ENCODE results near the gene ITGAD.

ITGAD gene

DNA sequence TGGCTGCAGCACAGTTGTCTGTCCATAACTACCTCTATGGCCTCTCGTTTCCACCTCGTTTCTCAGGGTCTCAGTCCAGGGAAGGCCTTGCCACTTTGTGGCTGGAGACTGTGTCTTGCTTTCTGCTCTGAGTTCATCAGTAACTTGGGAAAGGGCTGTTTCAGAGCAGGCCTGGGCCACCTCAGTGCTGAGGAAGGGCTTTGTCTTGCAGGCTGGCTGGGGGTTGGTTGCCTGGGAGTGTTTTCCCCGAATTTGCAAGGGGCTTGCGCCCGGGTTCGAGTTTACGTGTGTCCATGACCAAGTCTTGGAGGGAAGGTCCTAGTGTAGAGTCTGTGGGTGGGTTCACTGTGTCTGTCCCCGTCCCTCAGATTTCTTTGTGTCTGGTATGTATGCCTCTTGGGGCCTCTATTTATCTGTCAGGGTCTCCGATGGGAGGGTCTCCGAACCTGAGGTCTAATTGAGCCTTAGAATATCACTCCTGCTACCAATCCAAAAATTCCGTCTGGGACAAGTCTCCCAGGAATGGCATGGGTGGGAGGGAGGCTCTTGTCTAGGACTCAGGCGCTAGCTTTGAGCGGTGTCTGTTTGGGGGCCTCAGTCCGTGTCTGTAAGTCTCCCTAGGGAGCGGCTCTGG, 78.2 kb downstream of the ITGAD start:
- H3K9ac ChIP-seq (ENCODE audit: low read length), result no peak overlapping the region
- no peak overlapping the region for H3K4me3 ChIP-seq (ENCODE audit: low read length)
- H3K27me3 ChIP-seq (replicated peaks; ENCODE audit: insufficient read depth, low read length), result peaks cover 25% of the 10 kb centered on the region
- H3K4me1 ChIP-seq (ENCODE audit: low read length), result no peaks in the 10 kb centered on the region
- H3K9me3 ChIP-seq (replicated peaks; ENCODE audit: insufficient read depth, low read length), result no peaks in the 10 kb centered on the region
- DNase-seq, result no peak
- no peaks in the 10 kb centered on the region for H3F3A ChIP-seq (ENCODE audit: insufficient read depth, low read length)
- H3K4me2 ChIP-seq (ENCODE audit: low read depth, low read length), result no peak overlapping the region
- H2AFZ ChIP-seq (ENCODE audit: low read length), result no peak overlapping the region
- no peaks in the 10 kb centered on the region for H3K79me2 ChIP-seq (ENCODE audit: low read length)
- no peak for TF ChIP-seq EZH2phosphoT487 (IDR thresholded peaks at IDR 0.05; ENCODE audit: low read length)
- no peak for TF ChIP-seq EZH2 (optimal IDR thresholded peaks at IDR 0.05; ENCODE audit: low read depth, low read length)
- TF ChIP-seq, protein P1, sequence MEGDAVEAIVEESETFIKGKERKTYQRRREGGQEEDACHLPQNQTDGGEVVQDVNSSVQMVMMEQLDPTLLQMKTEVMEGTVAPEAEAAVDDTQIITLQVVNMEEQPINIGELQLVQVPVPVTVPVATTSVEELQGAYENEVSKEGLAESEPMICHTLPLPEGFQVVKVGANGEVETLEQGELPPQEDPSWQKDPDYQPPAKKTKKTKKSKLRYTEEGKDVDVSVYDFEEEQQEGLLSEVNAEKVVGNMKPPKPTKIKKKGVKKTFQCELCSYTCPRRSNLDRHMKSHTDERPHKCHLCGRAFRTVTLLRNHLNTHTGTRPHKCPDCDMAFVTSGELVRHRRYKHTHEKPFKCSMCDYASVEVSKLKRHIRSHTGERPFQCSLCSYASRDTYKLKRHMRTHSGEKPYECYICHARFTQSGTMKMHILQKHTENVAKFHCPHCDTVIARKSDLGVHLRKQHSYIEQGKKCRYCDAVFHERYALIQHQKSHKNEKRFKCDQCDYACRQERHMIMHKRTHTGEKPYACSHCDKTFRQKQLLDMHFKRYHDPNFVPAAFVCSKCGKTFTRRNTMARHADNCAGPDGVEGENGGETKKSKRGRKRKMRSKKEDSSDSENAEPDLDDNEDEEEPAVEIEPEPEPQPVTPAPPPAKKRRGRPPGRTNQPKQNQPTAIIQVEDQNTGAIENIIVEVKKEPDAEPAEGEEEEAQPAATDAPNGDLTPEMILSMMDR (IDR thresholded peaks at IDR 0.05; ENCODE audit: low read length), result no peak
- H3K36me3 ChIP-seq (replicated peaks; ENCODE audit: insufficient read depth, low read length), result no peaks in the 10 kb centered on the region
- H4K20me1 ChIP-seq (ENCODE audit: insufficient read depth, low read length), result no peaks in the 10 kb centered on the region
- H3K9me2 ChIP-seq (replicated peaks; ENCODE audit: insufficient read depth, low read length), result no peaks in the 10 kb centered on the region
- no peak overlapping the region for H3K27ac ChIP-seq (ENCODE audit: low read length)

DNA sequence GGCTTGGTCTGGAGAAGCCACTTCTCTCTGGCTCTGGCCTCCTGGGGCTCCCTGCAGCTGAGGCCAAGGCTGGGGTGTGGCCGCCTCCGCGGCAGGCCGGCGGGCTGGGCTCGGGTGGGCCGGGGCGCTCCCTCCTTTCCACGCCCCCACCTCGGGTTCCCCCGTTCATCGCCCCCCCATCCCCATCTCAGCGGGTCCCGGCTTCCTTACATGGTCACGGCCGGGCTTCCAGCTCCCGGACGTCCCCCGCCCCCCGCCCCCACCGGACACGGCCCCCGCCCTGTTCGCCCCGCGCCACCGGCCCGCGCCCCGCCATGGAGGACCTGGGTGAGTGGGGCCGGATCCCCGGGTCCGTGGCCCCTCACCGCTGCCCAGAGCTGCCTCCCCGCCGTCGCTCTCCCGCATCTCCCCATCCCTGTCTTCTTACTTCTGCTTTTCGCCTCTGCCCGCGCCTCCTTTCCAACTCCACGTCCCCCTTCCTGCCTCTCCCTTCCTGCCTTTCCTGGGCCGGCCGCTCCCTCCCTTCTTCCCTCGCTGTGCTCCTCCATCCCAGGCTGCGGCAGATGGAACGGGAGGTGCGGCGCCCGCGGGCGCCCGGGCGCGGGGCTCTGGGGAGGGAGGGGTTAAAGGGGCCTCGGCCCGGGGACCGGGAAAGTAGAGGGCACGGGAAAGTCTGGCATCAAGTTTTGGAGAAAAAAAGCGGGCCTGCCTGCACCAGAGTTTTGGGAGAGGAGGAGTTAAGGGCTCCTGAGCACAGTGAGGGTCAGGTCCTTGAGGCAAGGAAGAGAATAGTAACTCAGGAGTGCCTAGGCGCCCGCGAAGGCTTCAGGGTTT, 79.0 kb downstream of the ITGAD start, which contains the start of gene TGFB1I1:
TSS of gene TGFB1I1 (plus strand) at position 278 of the 834 bp plus-strand sequence. CDS start at position 315, 37 bp downstream.
- Histone ChIP-seq H3F3A (ENCODE audit: insufficient read depth, low read length) (no peaks in the 10 kb centered on the region), H3K27ac (ENCODE audit: low read length) (no peak within 1 kb of the TSS), H3K79me2 (ENCODE audit: low read length) (no peaks in the 10 kb centered on the region), H2AFZ (ENCODE audit: low read length) (no peak within 1 kb of the TSS), H3K9me3 (replicated peaks; ENCODE audit: insufficient read depth, low read length) (no peaks in the 10 kb centered on the region), H3K4me1 (ENCODE audit: low read length) (no peaks in the 10 kb centered on the region), H4K20me1 (ENCODE audit: insufficient read depth, low read length) (no peaks in the 10 kb centered on the region), H3K9ac (ENCODE audit: low read length) (no peak within 1 kb of the TSS), H3K4me3 (ENCODE audit: low read length) (no peak within 1 kb of the TSS), H3K36me3 (replicated peaks; ENCODE audit: insufficient read depth, low read length) (no peaks in the 10 kb centered on the region), H3K9me2 (replicated peaks; ENCODE audit: insufficient read depth, low read length) (no peaks in the 10 kb centered on the region), H3K4me2 (ENCODE audit: low read depth, low read length) (no peak within 1 kb of the TSS), H3K27me3 (replicated peaks; ENCODE audit: insufficient read depth, low read length) (peaks cover 25% of the 10 kb centered on the region)
- TF ChIP-seq, protein P1 (IDR thresholded peaks at IDR 0.05; ENCODE audit: low read length), result no peak
- TF ChIP-seq EZH2phosphoT487 (IDR thresholded peaks at IDR 0.05; ENCODE audit: low read length), result no peak
- TF ChIP-seq EZH2 (optimal IDR thresholded peaks at IDR 0.05; ENCODE audit: low read depth, low read length), result no peak
- DNase-seq, result no peak

GRCh38 chr16:31472709-31473203, 79.6 kb downstream of the ITGAD start:
- Histone ChIP-seq H3K4me1 (ENCODE audit: low read length) (no peaks in the 10 kb centered on the region), H3K27ac (ENCODE audit: low read length) (no peak overlapping the region), H3K79me2 (ENCODE audit: low read length) (no peaks in the 10 kb centered on the region), H3K9me2 (replicated peaks; ENCODE audit: insufficient read depth, low read length) (no peaks in the 10 kb centered on the region), H3K4me2 (ENCODE audit: low read depth, low read length) (no peak overlapping the region), H2AFZ (ENCODE audit: low read length) (no peak overlapping the region), H3K4me3 (ENCODE audit: low read length) (no peak overlapping the region), H3K27me3 (replicated peaks; ENCODE audit: insufficient read depth, low read length) (peaks cover 27% of the 10 kb centered on the region), H4K20me1 (ENCODE audit: insufficient read depth, low read length) (no peaks in the 10 kb centered on the region), H3F3A (ENCODE audit: insufficient read depth, low read length) (no peaks in the 10 kb centered on the region), H3K36me3 (replicated peaks; ENCODE audit: insufficient read depth, low read length) (no peaks in the 10 kb centered on the region), H3K9ac (ENCODE audit: low read length) (no peak overlapping the region), H3K9me3 (replicated peaks; ENCODE audit: insufficient read depth, low read length) (no peaks in the 10 kb centered on the region)
- TF ChIP-seq, protein P1 (IDR thresholded peaks at IDR 0.05; ENCODE audit: low read length), result no peak
- TF ChIP-seq EZH2phosphoT487 (IDR thresholded peaks at IDR 0.05; ENCODE audit: low read length), result no peak
- TF ChIP-seq EZH2 (optimal IDR thresholded peaks at IDR 0.05; ENCODE audit: low read depth, low read length), result no peak
- DNase-seq, result no peak
